ENCODE data around the gene CCL14.
"Not testable (repeated sequence)": the region's sequence is repeated elsewhere in the genome, so short reads cannot be mapped to it uniquely, and the experiment has no call there.

CCL14 gene

DNA sequence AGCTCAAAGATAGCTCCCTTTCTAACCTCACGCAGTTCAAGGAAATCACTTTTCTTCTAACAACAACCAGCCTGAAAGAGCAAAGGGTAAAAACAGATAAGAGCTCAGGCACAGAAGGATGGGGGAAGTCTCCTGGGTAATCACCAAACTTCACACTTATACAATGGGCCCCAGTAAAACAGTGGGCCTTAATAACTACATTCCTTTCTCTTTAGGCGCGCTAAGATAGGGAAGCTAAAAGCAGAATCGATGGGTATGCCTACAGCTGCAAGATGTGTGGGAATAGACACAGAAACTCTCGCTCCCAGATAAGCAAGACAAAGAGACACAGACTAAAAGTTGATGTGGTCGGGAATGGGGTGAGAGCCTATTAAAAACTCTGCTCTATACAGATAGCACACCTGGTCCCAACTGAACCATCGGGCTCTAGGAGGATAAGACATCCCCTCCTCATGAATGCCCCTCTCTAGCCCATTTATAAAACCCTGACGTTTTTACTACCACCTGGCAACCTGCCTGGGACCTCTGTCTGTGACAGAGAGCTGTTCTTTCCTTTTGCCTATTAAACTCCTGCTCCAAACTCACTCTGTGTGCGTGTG lies 43.8 kb downstream of the CCL14 start:
- DNase-seq (ENCODE audit: low read depth): no peak

- not testable (repeated sequence) for DNase-seq (ENCODE audit: low read depth)
Observed at GRCh38 chr17:35938492-35938891, 48.0 kb downstream of the CCL14 start.

DNA sequence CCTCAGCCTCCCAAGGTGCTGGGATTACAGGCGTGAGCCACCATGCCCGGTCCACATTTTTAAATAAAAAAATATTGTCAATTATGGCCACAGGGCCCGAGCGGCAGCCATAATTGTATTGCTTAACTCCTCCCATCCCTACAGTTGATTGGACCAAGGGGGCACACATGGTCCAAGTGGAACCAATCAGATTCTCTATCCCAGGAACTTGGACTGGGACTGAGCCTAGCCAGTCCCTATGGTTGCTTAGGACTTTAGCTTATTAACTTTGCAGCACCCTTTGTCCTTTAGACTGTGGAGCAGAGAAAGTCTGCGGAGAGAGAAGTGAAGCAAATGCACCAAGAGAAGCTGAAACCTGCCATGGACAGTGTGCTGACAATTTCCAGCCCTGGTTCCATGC lies 50.5 kb downstream of the CCL14 start:
- no peak for DNase-seq (ENCODE audit: low read depth)

DNA sequence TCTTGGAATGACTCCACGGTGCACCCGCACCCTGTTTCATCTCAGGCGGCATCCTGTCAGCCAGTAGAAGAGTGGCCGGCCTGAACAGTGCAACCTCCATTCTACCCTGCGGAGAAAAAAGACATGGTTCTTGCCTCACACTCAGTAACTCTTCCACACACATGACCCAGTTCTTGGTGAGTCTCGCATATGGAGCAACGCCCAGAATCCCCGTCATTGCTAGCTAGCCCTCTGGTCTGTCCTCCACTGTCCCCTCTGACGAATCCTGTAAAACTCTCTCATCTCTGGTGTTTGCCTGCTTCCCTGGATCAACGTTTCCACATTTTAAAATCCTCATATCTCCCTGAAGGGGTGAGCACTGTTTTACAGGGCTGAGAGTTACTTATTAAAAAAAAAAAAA lies 51.8 kb downstream of the CCL14 start:
- DNase-seq (ENCODE audit: low read depth): no peak
